MV-4-11 (cell line): ENCODE data around the gene DENND1C.

Experiments used
- DNase-seq: peaks from one replicate; lab custom pipeline; 2025; lab: John Stamatoyannopoulos, UW

Gene DENND1C, protein sequence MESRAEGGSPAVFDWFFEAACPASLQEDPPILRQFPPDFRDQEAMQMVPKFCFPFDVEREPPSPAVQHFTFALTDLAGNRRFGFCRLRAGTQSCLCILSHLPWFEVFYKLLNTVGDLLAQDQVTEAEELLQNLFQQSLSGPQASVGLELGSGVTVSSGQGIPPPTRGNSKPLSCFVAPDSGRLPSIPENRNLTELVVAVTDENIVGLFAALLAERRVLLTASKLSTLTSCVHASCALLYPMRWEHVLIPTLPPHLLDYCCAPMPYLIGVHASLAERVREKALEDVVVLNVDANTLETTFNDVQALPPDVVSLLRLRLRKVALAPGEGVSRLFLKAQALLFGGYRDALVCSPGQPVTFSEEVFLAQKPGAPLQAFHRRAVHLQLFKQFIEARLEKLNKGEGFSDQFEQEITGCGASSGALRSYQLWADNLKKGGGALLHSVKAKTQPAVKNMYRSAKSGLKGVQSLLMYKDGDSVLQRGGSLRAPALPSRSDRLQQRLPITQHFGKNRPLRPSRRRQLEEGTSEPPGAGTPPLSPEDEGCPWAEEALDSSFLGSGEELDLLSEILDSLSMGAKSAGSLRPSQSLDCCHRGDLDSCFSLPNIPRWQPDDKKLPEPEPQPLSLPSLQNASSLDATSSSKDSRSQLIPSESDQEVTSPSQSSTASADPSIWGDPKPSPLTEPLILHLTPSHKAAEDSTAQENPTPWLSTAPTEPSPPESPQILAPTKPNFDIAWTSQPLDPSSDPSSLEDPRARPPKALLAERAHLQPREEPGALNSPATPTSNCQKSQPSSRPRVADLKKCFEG

DNA sequence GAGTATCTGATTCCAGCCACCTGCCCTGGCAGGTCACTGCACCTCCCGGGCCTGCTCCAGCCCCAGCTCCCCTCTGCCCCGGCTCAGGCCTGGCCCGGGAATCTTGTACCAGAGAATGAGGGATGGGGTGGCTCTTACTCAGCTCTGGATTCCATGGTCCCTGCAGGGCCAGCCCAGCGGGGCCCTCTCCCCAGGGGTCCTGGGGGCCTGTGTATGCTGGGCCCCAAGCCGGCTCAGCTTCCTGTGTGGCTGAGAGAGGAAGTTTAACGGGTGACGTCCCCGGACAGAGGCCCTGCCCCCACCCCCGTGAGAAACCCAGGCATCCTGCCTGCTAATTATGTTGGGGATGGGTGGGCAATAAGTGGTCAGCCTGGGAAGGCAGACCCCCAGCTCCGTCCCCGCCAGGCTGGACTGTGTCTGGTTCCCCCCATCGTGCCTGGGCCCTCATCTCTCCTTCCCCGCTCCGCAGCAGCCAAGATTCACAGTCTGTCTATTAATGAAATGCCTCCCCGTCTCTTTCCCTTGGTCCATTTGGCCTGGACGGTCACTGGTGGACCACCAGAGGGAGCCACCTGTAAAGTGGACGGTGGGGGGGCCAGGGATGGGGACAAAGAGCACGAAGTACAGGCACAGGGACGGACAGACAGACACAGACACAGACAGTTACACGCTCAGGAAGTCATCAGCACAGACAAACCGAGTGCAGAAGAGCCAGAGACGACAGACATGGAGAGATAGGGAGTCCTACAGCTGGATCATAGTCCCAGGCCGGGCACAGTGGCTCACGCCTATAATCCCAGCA lies at the start of gene DENND1C:
Gene DENND1C, minus strand, starts transcription at position 247 of the 802 bp plus-strand sequence. Its CDS starts 92 bp downstream, at position 155.
- peak; percentile 73 for DNase-seq

DNA sequence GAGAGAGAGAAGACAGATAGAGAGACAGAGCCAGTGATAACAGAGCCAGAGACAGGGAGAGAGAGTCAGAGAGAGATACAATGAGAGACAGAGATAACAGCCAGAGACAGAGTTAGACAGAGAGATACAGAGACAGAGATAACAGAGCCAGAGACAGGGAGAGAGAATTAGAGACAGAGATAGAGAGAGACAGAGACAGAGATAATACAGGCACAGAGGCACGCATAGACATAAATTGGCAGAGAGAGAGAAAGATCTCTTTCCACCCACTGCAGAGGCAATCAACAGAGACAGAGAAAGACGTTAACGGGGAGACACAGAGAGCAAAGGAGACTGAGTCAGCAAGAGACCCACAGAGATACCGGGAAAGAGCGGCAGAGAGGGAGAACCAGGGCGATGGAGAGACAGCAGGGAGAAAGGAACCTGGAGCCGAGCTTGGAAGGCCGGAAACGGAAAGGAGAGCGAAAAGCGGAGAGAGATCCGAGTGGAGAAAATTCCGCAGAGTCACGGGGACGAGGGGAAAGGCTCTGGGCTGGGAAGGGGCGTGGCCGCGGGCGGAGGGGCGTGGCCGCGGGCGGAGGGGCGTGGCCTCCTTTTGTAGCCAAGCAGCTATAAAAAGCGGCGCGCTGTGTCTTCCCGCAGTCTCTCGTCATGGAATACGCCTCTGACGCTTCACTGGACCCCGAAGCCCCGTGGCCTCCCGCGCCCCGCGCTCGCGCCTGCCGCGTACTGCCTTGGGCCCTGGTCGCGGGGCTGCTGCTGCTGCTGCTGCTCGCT lies 49.0 kb upstream of the DENND1C start, which contains the start of gene TNFSF9:
Gene TNFSF9, plus strand, starts transcription at position 641 of the 777 bp plus-strand sequence. Its CDS starts 11 bp downstream, at position 652.
- peak; percentile 90 for DNase-seq

DNA sequence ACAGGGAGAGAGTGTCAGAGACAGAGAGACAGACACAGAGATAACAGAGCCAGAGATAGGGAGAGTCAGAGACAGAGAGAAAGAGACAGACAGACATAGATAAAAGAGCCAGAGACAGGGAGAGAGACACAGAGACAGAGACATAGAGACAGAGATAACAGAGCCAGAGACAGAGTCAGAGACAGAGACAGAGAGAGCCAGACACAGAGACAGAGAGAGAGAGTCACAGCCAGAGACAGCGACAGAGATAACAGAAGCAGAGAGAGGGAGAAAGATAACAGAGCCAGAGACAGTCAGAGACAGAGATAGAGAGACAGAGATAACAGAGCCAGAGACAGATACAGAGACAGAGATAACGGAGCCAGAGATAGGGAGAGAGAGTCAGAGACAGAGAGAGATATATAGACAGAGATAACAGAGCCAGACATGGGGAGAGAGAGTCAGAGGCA lies 48.4 kb upstream of the DENND1C start:
- DNase-seq, result no peak

DNA sequence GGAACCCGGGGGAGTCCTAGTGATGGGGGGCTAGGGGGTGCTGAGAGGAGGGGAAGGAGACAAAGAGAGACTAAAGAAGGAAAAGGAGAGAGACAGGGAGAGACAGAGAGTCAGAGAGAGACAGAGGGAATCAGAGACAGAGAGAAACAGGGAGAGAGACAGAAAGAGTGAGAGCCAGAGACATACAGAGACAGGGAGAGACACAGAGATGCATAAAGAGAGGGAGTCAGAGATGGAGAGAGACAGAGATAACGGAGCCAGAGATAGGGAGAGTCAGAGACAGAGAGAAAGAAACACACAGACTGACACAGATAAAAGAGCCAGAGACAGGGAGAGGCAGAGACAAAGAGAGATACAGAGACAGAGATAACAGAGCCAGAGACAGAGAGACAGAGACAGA lies 47.8 kb upstream of the DENND1C start:
- DNase-seq, result no peak

DNA sequence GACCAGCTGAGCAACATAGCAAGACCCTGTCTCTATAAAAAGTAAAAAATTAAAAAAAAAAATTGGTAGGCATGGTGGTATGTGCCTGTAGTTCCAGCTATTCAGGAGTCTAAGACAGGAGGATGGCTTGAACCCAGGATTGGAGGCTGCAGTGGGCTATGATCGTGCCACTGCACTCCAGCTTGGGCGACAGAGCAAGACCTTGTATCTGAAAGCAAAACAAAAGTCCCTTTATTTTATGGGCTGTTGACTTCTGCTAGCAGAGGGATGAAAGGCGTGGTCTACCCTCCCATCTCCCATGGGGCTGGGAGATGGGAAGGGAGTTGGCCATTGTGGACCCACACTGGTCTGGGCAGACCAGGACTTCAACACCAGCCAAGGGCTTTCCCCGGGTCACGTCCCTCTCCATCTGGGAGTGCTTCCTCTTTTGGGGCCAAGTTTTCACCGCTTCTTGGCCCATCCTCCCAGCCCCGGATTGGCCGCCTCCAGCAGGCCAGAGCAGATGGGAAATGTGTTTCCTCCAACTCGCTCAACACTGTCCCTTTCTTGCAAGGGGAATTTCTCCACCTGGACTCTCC lies 47.0 kb upstream of the DENND1C start:
- peak; percentile 95 for DNase-seq

DNA sequence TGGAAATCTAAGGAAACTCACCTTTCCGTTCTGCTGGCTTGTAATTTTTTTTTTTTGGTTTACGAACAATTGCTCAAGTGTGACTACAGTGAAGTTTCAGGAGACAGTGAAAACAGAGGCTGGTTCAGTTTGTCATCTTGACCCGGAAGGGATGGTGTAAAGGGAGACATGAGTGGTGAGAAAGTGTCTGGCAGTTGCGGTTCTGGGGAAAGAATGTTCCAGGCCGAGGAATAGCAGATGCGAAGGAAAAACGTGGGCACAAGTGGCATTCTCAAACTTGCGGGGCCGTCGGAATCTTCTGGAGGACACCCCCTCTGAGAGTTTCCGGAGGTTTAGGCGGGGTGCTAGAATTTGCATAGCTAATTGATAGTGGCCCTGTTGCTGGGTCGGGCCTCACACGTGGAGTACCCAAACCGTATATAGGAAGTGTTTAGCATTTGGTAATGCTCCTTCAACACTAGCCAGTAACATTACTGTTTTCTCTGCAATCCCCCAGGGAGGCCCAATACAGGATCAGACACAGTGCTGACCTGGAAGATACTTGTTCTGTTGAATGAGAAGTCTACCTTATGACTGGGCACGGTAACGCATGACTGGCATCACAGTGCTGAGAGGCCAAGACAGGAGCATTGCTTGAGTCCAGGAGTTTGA lies 46.4 kb upstream of the DENND1C start:
- DNase-seq, result peak; percentile 42

DNA sequence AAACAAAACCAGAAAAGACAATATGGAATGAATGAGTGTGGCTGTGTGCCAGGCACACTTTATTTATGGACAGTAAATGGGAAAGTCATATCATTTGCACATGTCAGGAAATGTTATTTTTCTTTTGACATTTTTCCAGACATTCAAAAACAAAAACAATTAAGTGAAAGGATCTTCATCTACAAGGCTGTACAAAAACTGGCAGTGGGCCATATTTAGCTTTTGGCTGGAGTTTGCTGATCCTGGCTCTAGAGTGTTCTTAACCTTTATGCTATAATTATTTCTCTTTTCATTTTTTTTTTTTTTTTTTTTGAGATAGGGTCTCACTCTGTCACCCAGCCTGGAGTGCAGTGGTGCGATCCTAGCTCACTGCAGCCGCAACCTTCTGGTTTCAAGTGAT lies 42.7 kb upstream of the DENND1C start:
- no peak for DNase-seq

DNA sequence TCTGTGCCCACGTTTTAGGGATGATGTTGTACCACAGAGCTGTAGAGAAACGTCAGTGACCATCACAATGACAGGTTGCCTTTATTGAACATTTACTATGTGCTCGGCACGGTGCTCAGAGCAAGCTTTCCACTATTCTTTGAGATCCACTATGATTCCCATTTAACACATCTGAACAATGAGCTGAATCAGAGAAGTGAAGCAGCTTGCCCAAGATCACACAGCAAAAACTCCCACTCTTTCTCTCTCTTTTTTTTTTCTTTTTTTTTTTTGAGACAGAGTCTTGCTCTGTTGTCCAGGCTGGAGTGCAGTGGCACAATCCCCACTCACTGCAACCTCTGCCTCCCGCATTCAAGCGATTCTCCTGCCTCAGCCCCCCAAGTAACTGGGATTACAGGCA lies 41.1 kb upstream of the DENND1C start:
- DNase-seq, result no peak

DNA sequence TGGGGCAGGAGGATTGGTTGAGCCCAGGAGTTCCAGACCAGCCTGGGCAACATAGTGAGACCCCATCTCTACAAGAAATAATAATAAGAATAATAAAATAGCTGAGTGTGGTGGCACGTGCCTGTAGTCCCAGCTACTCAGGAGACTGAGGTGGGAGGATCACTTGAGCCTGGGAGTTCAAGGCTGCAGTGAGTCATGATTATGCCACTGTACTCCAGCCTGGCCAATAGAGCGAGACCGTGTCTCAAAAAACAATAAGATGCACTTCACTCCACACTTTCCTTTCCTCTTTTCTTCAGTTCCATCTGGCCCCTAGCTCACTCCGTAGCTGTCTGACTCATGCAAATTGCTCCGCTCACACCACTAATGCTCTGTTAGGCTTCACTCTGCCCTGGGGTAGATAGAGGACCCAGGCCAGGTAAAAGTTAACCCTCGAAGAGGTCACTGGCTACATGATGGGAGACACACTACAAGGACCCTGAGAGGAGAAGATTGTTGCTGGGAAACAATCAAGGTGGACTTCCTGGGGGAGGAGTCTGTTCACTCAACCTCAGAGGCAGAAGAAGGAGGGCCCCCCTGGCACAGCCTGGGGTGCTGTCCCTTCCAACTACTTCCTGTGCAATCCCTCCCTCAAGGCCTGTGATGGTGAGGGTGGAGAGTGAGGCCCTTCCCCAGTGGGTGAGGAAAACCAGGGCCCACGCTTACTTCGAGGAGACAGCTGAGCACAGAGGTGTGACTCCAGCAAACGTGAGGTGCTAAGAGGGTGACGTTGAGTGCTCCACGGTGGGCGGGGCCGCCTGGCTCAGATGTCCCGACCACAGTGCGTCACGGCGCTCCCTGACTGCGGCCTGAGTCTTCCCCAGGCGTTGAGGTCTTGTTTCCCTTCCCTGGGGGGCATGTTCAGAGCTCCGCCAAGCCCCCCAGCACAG lies 40.4 kb upstream of the DENND1C start:
- DNase-seq, result peak; percentile 99

DNA sequence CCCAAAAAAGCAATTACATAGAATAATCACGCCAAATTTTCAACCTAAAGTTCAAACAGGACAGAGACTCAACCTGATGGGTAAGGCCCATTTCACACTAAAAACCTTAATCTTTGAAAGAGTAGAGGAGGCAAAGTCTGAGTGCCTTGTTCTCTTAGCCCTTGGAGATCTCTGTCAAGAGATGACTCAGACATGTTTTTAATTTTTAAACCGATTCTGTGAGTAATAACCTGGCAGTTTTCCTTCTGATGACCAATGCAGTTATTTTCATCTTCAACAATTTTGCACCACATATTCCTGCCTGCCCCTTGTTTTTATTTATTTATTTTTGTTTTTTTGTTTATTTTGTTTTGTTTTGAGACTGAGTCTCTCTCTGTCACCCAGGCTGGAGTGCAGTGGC lies 37.7 kb upstream of the DENND1C start:
- DNase-seq, result peak; percentile 37

DNA sequence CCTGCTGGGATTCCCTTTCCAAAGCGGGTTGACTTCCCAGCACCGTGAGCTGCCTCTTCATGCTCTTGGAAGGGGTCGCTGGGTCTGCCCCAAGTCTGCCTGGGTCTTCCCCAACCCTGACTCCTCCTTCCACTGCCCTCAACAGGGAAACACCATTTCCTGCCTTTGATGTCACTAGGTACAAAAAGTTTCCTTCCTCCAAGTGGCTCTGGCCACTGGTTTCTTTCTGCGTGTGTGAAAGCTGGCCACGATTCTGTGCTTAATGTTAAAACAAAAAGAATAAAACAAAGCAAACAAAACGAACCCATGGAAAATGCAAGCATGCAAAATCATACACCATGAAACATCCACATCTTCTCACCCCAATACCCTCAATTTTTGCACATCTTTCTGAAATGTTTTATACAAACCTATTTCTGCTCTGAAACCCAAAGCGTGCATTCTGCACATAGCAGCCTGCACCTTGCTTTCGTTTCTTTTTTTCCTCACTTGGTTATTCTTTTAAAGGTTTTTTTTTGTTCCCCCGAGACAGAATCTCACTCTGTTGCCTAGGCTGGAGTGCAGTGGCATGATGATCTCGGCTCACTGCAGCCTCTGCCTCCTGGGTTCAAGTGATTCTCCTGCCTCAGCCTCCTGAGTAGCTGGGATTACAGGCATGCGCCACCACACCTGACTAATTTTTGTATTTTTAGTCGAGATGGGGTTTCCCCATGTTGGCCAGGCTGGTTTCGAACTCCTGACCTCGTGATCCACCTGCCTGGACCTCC lies 36.7 kb upstream of the DENND1C start:
- peak; percentile 54 for DNase-seq

DNA sequence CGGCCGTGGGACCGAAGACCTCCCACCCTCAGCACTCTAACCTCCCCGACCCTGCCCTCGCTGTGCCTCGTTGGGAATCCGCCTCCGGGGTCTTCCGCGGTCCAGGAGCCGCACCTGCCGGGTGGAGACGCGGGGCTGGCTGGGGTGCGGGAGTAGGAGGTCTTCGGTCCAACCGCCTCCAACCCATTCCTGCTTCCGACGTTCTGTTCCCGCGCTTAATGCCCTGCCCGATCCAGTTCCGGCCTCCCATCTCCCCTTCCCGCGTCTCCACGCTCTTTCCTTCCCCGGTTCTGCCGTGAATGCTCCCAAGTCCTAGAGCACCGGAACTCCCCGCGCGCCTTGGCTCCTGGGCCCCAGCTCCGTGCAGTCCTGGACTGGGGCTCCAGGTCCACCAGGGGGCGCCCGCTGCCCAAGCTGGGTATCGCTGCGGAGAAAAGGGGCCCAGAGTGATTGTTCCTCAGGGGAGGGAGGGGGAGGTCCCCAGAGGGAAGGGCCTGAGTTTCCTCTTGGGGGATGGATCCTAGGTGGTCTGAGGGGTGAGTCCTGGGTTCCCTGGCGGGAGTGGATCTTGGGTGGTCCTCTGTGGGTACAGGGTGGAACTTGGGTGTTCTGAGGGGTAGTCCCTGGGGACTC lies 35.2 kb upstream of the DENND1C start:
- peak; percentile 88 for DNase-seq

DNA sequence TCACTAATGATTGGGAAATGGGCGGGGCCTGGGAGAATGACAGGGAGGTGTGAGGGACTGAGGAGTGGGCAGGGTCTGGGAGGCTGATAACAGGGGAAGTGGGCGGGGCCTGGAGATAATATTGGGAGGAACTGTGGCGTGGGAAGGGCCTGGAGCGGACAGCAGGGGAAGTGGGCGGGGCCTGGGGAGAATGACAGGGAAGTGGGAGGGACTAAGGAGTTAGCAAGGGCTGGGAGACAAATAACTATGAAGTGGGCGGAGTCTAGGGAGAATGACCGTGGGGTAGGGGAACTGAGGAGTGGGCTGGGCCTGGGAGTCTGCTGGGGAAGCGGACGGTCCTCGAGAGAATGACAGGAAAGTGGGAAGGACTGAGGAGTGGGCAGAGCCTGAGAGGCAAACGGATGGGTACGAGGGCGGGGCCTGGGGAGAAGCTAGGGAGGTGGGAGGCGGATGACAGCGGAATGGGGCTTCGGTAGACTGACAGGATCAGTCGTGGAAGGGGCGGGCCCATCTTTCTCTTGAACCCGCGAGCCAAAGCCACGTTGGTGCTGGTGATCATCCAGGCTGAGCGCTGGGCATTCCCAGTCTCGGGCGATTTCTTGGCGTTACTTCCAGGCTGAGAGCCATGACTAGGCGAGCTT lies 34.6 kb upstream of the DENND1C start:
- peak; percentile 99 for DNase-seq

DNA sequence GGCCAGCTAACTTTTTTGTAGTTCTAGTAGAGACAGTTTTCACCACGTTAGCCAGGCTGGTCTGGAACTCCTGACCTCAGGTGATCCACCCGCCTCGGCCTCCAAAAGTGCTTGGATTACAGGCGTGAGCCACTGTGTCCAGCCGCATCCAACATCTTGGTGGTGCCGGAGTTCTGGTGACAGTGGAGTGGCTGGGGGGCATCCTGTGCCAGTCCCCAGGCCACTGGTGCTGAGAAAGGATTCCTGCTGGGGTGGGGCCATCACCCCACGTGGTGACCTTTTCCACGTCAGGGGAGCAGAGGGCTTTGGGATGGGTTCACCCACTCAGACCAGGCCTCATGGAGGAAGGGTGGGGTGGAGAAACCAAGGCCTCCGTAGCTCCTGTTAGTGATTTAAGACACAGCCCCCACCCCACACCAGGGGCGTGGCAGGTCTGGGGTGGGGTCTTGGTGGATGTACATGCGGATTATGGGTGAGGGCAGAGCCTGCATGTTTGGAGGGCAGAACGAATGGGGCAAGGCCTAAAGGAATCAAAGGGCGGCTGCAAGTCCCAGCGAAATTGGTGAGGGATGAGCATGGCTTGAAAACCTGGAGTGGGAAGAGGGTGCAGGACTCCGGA lies 33.4 kb upstream of the DENND1C start:
- DNase-seq, result no peak

DNA sequence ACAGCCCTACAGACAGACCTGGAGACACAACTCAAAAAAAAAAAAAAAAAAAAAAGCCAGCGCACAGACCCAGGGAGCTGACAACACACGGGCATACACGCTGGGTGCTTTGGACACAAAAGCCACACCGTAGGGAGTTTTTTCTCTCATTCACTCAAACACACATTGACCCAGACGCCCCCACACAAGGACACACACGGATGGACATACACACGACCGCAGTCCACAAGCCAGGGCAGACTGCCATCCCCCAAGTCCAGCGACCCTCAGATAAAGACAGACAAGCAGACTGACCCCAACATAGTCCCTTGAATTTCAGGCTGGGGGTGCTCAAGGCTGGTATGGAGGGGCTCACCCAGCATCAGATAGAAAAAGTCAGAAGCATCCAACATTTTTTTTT lies 32.5 kb upstream of the DENND1C start:
- no peak for DNase-seq

DNA sequence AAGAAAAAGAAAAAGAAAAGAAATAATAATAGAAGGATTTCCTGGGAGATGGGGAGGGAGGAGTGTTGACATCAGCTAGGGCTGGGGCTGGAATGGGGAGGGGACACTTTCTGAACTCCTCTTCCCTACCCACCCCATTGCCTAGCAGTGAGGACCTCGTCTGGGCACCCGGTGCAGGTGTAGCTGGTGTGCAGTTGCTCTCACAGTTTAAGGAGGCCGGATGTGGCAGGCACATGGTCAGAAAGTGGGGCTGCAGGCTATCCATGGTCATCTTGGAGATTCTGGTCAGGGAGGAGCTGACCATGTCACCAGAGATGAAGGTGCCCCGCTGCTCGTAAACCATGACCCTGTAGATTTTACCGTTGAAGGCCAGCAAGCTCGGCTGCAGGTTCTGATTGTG lies 29.0 kb upstream of the DENND1C start:
- no peak for DNase-seq
